Caco-2 (cell line): ENCODE data around the gene EDN2. TPM values are rescaled to one million over a fixed set of nuclear protein-coding genes. Genes with fewer than 3 reads are reported as not detected.

Experiments used
- BruUV-seq: library from RNA; stranded (reverse); fragments of 400-500 nt; replicated peaks from 2 replicates; lab custom pipeline; 2021; lab: Mats Ljungman, UMichigan
- CTCF ChIA-PET: fragments of 300-600 bp; sonication (Branson Sonifier 250); formaldehyde crosslinking; loops from one replicate; lab custom pipeline; 2022; ENCODE audit warnings: antibody characterized with exemption; lab: Charles Lee
- POLR2A ChIA-PET: fragments of 300-600 bp; sonication (Branson Sonifier 250); formaldehyde crosslinking; loops from one replicate; lab custom pipeline; 2022; ENCODE audit warnings: antibody characterized with exemption; lab: Charles Lee
- DNase-seq, 2 experiments: peaks; one replicate each; pipeline versions ENCODE4 v3.0.0 to v3.0.0-alpha.2; 2020 to 2022
- H3K27me3 ChIP-seq: replicated peaks from 2 replicates; pipeline ENCODE4 v1.6.0; 2011; ENCODE audit warnings: low read length; ENCODE audit not compliant: control insufficient read depth, insufficient read depth
- H3K36me3 ChIP-seq: 2 replicates; pipeline ENCODE4 v1.5.1; 2011; ENCODE audit warnings: low read length; ENCODE audit not compliant: control insufficient read depth, insufficient read depth
- H3K4me1 ChIP-seq: fragments of 250-450 bp; sonication (Bioruptor Pico); 2 replicates; pipeline ENCODE4 v1.5.1; 2020; ENCODE audit warnings: mild to moderate bottlenecking
- H3K4me3 ChIP-seq: 2 replicates; pipeline ENCODE4 v1.5.1; 2011; ENCODE audit warnings: low read depth, mild to moderate bottlenecking, control low read depth, low read length
- H3K9me3 ChIP-seq: fragments of 250-450 bp; sonication (Bioruptor Pico); 2 replicates; pipeline ENCODE4 v1.5.1; 2020; ENCODE audit warnings: mild to moderate bottlenecking, moderate library complexity
- H3K27ac Mint-ChIP-seq: one replicate; pipeline ENCODE4 v1.8.0; 2022; ENCODE audit warnings: mixed read lengths; ENCODE audit not compliant: unreplicated experiment
- H3K27me3 Mint-ChIP-seq: one replicate; pipeline ENCODE4 v1.8.0; 2022; ENCODE audit warnings: mixed read lengths; ENCODE audit not compliant: insufficient read depth, unreplicated experiment
- H3K36me3 Mint-ChIP-seq: one replicate; pipeline ENCODE4 v1.8.0; 2022; ENCODE audit warnings: mild to moderate bottlenecking, mixed read lengths; ENCODE audit not compliant: insufficient read depth, unreplicated experiment
- H3K4me1 Mint-ChIP-seq: one replicate; pipeline ENCODE4 v1.8.0; 2022; ENCODE audit warnings: low read depth, mixed read lengths; ENCODE audit not compliant: unreplicated experiment
- H3K4me3 Mint-ChIP-seq: one replicate; pipeline ENCODE4 v1.8.0; 2022; ENCODE audit warnings: mild to moderate bottlenecking, moderate library complexity, mixed read lengths; ENCODE audit not compliant: unreplicated experiment
- H3K9me3 Mint-ChIP-seq: one replicate; pipeline ENCODE4 v1.8.0; 2022; ENCODE audit warnings: mixed read lengths; ENCODE audit not compliant: unreplicated experiment
- CTCF ChIP-seq, 2 experiments: fragments of 200-600 bp in 1 of 2; IDR thresholded peaks; 1 replicate in 1 of 2; 2 replicates in 1 of 2; pipeline versions ENCODE4 v1.5.1 to v1.8.0; 2011 to 2022; ENCODE audit warnings: antibody characterized with exemption in 1 of 2, control low read depth in 1 of 2, inconsistent platforms in 1 of 2, low read depth in 1 of 2, low read length in 1 of 2, mild to moderate bottlenecking in 1 of 2, moderate library complexity in 1 of 2; ENCODE audit not compliant: insufficient read depth in 1 of 2, severe bottlenecking in 1 of 2, unreplicated experiment in 1 of 2
- intact Hi-C: fragments of 100-400 bp; cut with micrococcal nuclease; formaldehyde crosslinking; loops from one replicate; pipeline ENCODE4 v1.10.0; 2022; ENCODE audit not compliant: unreplicated experiment
- total RNA-seq: library from RNA; stranded (reverse); gene quantifications from 2 replicates; pipeline ENCODE4 v1.2.3, GENCODE V29; 2022

Gene EDN2
- total RNA-seq, 1 experiment from 2014 or later: not detected

GRCh38 chr1:41444785-41445184, 39.7 kb downstream of the EDN2 start:
- intact Hi-C loops: no loop called here
- DNase-seq: no peak
- Histone ChIP-seq H3K4me1 (peaks cover 6% of the 10 kb centered on the region; the same call in 1 of the 2 replicates), H3K27me3 (no peaks in the 10 kb centered on the region), H3K9me3 (no peaks in the 10 kb centered on the region), H3K36me3 (no peaks in the 10 kb centered on the region), H3K4me3 (no peak overlapping the region)
- H3K4me3 Mint-ChIP-seq: no peak overlapping the region
- peaks cover 6% of the 10 kb centered on the region for H3K36me3 Mint-ChIP-seq
- peaks cover 15% of the 10 kb centered on the region for H3K4me1 Mint-ChIP-seq
- no peaks in the 10 kb centered on the region for H3K27me3 Mint-ChIP-seq
- no peak for TF ChIP-seq CTCF (IDR thresholded peaks at IDR 0.05; ENCODE audit: insufficient read depth in 1 of 2, low read depth in 1 of 2, low read length in 1 of 2, severe bottlenecking in 1 of 2, unreplicated experiment in 1 of 2)
- no peaks in the 10 kb centered on the region for H3K9me3 Mint-ChIP-seq
- no peak overlapping the region for H3K27ac Mint-ChIP-seq
- CTCF ChIA-PET: no interaction called here
- BruUV-seq: no TSS peak
- POLR2A ChIA-PET: no interaction called here

- H3K4me1 Mint-ChIP-seq: peaks cover 10% of the 10 kb centered on the region
- ChIA-PET POLR2A (no interaction called here), CTCF (no interaction called here)
- no peak for DNase-seq
- Histone ChIP-seq H3K4me3 (no peak overlapping the region), H3K36me3 (no peaks in the 10 kb centered on the region), H3K27me3 (no peaks in the 10 kb centered on the region), H3K4me1 (peaks cover 6% of the 10 kb centered on the region; the same call in 1 of the 2 replicates), H3K9me3 (no peaks in the 10 kb centered on the region)
- H3K27ac Mint-ChIP-seq: no peak overlapping the region
- peaks cover 6% of the 10 kb centered on the region for H3K36me3 Mint-ChIP-seq
- H3K4me3 Mint-ChIP-seq: no peak overlapping the region
- no peaks in the 10 kb centered on the region for H3K9me3 Mint-ChIP-seq
- H3K27me3 Mint-ChIP-seq: no peaks in the 10 kb centered on the region
- no TSS peak for BruUV-seq
- no peak for TF ChIP-seq CTCF (IDR thresholded peaks at IDR 0.05; ENCODE audit: insufficient read depth in 1 of 2, low read depth in 1 of 2, low read length in 1 of 2, severe bottlenecking in 1 of 2, unreplicated experiment in 1 of 2)
- intact Hi-C loops: no loop called here
These were observed 40.2 kb downstream of the EDN2 start for GRCh38 chr1:41444246-41444645.

GRCh38 chr1:41442697-41443251, 41.7 kb downstream of the EDN2 start:
- ChIA-PET CTCF (no interaction called here), POLR2A (no interaction called here)
- H3K9me3 Mint-ChIP-seq: no peaks in the 10 kb centered on the region
- no peaks in the 10 kb centered on the region for H3K36me3 ChIP-seq
- no peak overlapping the region for H3K4me3 Mint-ChIP-seq
- no peak overlapping the region for H3K27ac Mint-ChIP-seq
- no TSS peak for BruUV-seq
- no peak overlapping the region for H3K4me3 ChIP-seq
- intact Hi-C loops: no loop called here
- H3K27me3 ChIP-seq: no peaks in the 10 kb centered on the region
- no peaks in the 10 kb centered on the region for H3K9me3 ChIP-seq
- H3K4me1 Mint-ChIP-seq: no peaks in the 10 kb centered on the region
- no peaks in the 10 kb centered on the region for H3K4me1 ChIP-seq
- no peak for DNase-seq
- no peak for TF ChIP-seq CTCF (IDR thresholded peaks at IDR 0.05; ENCODE audit: insufficient read depth in 1 of 2, low read depth in 1 of 2, low read length in 1 of 2, severe bottlenecking in 1 of 2, unreplicated experiment in 1 of 2)
- H3K36me3 Mint-ChIP-seq: no peaks in the 10 kb centered on the region
- no peaks in the 10 kb centered on the region for H3K27me3 Mint-ChIP-seq
